HG03354 (cell line): ENCODE data around the gene TCF23.
"Not testable (repeated sequence)": the region's sequence is repeated elsewhere in the genome, so short reads cannot be mapped to it uniquely, and the experiment has no call there.

Experiments used
- ATAC-seq: cut with Tn5 transposase; IDR thresholded peaks from one replicate; pipeline ENCODE4 v1.9.1; 2021; ENCODE audit warnings: mild to moderate bottlenecking; ENCODE audit not compliant: unreplicated experiment, poor library complexity, severe bottlenecking

The TCF23 gene

GRCh38 chr2:27148801-27149439, at the start of gene TCF23:
TSS of gene TCF23 (plus strand) at chr2:27149004. CDS start at chr2:27149134, 130 bp downstream.
- ATAC-seq, result no peak

- no peak for ATAC-seq
Measured at GRCh38 chr2:27099334-27099955, 49.4 kb upstream of the TCF23 start.

- no peak for ATAC-seq
Measured at GRCh38 chr2:27100036-27100435, 48.8 kb upstream of the TCF23 start.

- ATAC-seq, result no peak
Measured at GRCh38 chr2:27102329-27102728, 46.5 kb upstream of the TCF23 start.

GRCh38 chr2:27105981-27106380, 42.8 kb upstream of the TCF23 start:
- no peak for ATAC-seq

GRCh38 chr2:27108221-27108620, 40.6 kb upstream of the TCF23 start:
- ATAC-seq, result no peak

- ATAC-seq, result no peak
Measured at GRCh38 chr2:27109083-27109482, 39.7 kb upstream of the TCF23 start.

GRCh38 chr2:27110603-27111352, 38.0 kb upstream of the TCF23 start:
- ATAC-seq, result not testable (repeated sequence)

GRCh38 chr2:27111392-27112078, 37.3 kb upstream of the TCF23 start:
- ATAC-seq, result not testable (repeated sequence)

- no peak for ATAC-seq
Measured at GRCh38 chr2:27115519-27115918, 33.3 kb upstream of the TCF23 start.

- no peak for ATAC-seq
Measured at GRCh38 chr2:27117995-27118524, 30.7 kb upstream of the TCF23 start.

- ATAC-seq, result no peak
Measured at GRCh38 chr2:27118525-27119329, 30.1 kb upstream of the TCF23 start, which contains the start of gene CGREF1. TSS of gene CGREF1 (minus strand) at chr2:27119128. CDS start at chr2:27104366, 14,762 bp downstream.

- ATAC-seq, result not testable (repeated sequence)
Measured at GRCh38 chr2:27119330-27119670, 29.5 kb upstream of the TCF23 start.

GRCh38 chr2:27121906-27122305, 26.9 kb upstream of the TCF23 start:
- ATAC-seq, result no peak

GRCh38 chr2:27122791-27123190, 26.0 kb upstream of the TCF23 start:
- ATAC-seq, result no peak

- ATAC-seq, result no peak
Measured at GRCh38 chr2:27123302-27124150, 25.3 kb upstream of the TCF23 start, which contains the start of gene ABHD1. TSS of gene ABHD1 (plus strand) at chr2:27123815. CDS start at chr2:27123949, 134 bp downstream.

- no peak for ATAC-seq
Measured at GRCh38 chr2:27125104-27125503, 23.7 kb upstream of the TCF23 start.

- no peak for ATAC-seq
Measured at GRCh38 chr2:27126252-27126710, 22.5 kb upstream of the TCF23 start.
